GM21737 (cell line): ENCODE measurements around the gene SLC39A13.

Experiments used
- ATAC-seq: cut with Tn5 transposase; IDR thresholded peaks from one replicate; pipeline ENCODE4 v1.9.1; 2021; ENCODE audit warnings: mild to moderate bottlenecking, moderate library complexity; ENCODE audit not compliant: unreplicated experiment

The SLC39A13 gene

GRCh38 chr11:47407746-47408590 lies at the start of gene SLC39A13:
Gene SLC39A13, plus strand, starts transcription at chr11:47408590. Its CDS starts 1,505 bp downstream, at chr11:47410095.
- ATAC-seq: peak; percentile 76

- no peak for ATAC-seq
These were observed 49.7 kb upstream of the SLC39A13 start for GRCh38 chr11:47358731-47359051.

- no peak for ATAC-seq
These were observed 49.2 kb upstream of the SLC39A13 start for GRCh38 chr11:47359162-47359561.

- ATAC-seq: no peak
These were observed 48.8 kb upstream of the SLC39A13 start for GRCh38 chr11:47359586-47359985.

GRCh38 chr11:47360341-47360740 lies 48.0 kb upstream of the SLC39A13 start:
- no peak for ATAC-seq

GRCh38 chr11:47361419-47361818 lies 47.0 kb upstream of the SLC39A13 start:
- no peak for ATAC-seq

GRCh38 chr11:47366020-47366490 lies 42.3 kb upstream of the SLC39A13 start:
- ATAC-seq: no peak

GRCh38 chr11:47369676-47370075 lies 38.7 kb upstream of the SLC39A13 start:
- ATAC-seq: no peak

GRCh38 chr11:47372422-47372821 lies 36.0 kb upstream of the SLC39A13 start:
- no peak for ATAC-seq

GRCh38 chr11:47373876-47374719 lies 34.3 kb upstream of the SLC39A13 start:
- ATAC-seq: no peak

- no peak for ATAC-seq
These were observed 33.7 kb upstream of the SLC39A13 start for GRCh38 chr11:47374720-47375019.

- ATAC-seq: no peak
These were observed 33.4 kb upstream of the SLC39A13 start for GRCh38 chr11:47375020-47375419.

- ATAC-seq: no peak
These were observed 32.8 kb upstream of the SLC39A13 start for GRCh38 chr11:47375546-47376085.

GRCh38 chr11:47376107-47376524 lies 32.3 kb upstream of the SLC39A13 start:
- no peak for ATAC-seq

GRCh38 chr11:47376525-47377371 lies 31.6 kb upstream of the SLC39A13 start:
- no peak for ATAC-seq

GRCh38 chr11:47377571-47378009 lies 30.8 kb upstream of the SLC39A13 start:
- no peak for ATAC-seq

- ATAC-seq: peak; percentile 81
These were observed 30.2 kb upstream of the SLC39A13 start, which contains the start of gene SPI1 for GRCh38 chr11:47378010-47378835. Gene SPI1, minus strand, starts transcription at chr11:47378547. Its CDS starts 194 bp downstream, at chr11:47378353.

GRCh38 chr11:47378836-47379170 lies 29.6 kb upstream of the SLC39A13 start:
- ATAC-seq: no peak

GRCh38 chr11:47379317-47379716 lies 29.1 kb upstream of the SLC39A13 start:
- no peak for ATAC-seq

- ATAC-seq: no peak
These were observed 28.3 kb upstream of the SLC39A13 start for GRCh38 chr11:47380078-47380477.
